ENCODE measurements around the gene NOP14.

GRCh38 chr4:2907226-2907625, 56.0 kb downstream of the NOP14 start:
- TF ChIP-seq POLR2A (IDR thresholded peaks at IDR 0.05; ENCODE audit: low read length) (no peak), ZFP36 (IDR thresholded peaks at IDR 0.05; ENCODE audit: borderline replicate concordance, partially characterized antibody) (no peak), BHLHE40 (IDR thresholded peaks at IDR 0.05; ENCODE audit: low read depth, low read length) (no peak), EHMT2 (IDR thresholded peaks at IDR 0.05; ENCODE audit: low read depth) (no peak), CTCF (IDR thresholded peaks at IDR 0.05) (no peak), HMGXB4 (CRISPR knock-in tag; IDR thresholded peaks at IDR 0.05; ENCODE audit: borderline replicate concordance) (no peak), CHD2 (IDR thresholded peaks at IDR 0.05; ENCODE audit: low read length, partially characterized antibody) (no peak), FOSL2 (IDR thresholded peaks at IDR 0.05) (no peak), FOSL2 (CRISPR knock-in tag; IDR thresholded peaks at IDR 0.05) (no peak), E2F6 (IDR thresholded peaks at IDR 0.05; ENCODE audit: borderline replicate concordance, low read depth) (no peak), RAD21 (conservative IDR thresholded peaks at IDR 0.05 in 1 of 2, IDR thresholded peaks at IDR 0.05 in 1 of 2) (no peak), JUN (IDR thresholded peaks at IDR 0.05) (no peak), REST (IDR thresholded peaks at IDR 0.05) (no peak)

All from A549 (cell line).